ENCODE data around the gene SLC5A8.

Gene SLC5A8

GRCh38 chr12:101209319-101210302 lies at the start of gene SLC5A8:
Gene SLC5A8, minus strand, starts transcription at chr12:101210238. Its CDS starts 390 bp downstream, at chr12:101209848.
- no peak within 1 kb of the TSS for H3K9ac ChIP-seq
- peaks cover 0 to 4% (median 0%) of the 10 kb centered on the region in 11 experiments; a peak in 2 of 22 replicates for H3K27me3 ChIP-seq
- peaks cover 0 to 3% (median 0%) of the 10 kb centered on the region in 11 experiments; a peak in 1 of 22 replicates for H3K36me3 ChIP-seq
- no peaks in the 10 kb centered on the region for H4K20me1 ChIP-seq
- H3K4me2 ChIP-seq, result no peak within 1 kb of the TSS
- TF ChIP-seq Cebpa-rat (IDR thresholded peaks at IDR 0.05), result no peak
- peaks cover 11 to 30% (median 16%) of the 10 kb centered on the region in 11 experiments for H3K9me3 ChIP-seq (replicated peaks in 1 of 11)
- no peak within 1 kb of the TSS for H3K27ac ChIP-seq
- no peaks in the 10 kb centered on the region for H3K4me1 ChIP-seq
- H3K4me3 ChIP-seq, result no peak within 1 kb of the TSS

- Histone ChIP-seq H3K4me2 (no peak overlapping the region), H3K9ac (no peak overlapping the region), H3K4me1 (no peaks in the 10 kb centered on the region), H3K9me3 (replicated peaks in 1 of 11) (peaks cover 4 to 24% (median 12%) of the 10 kb centered on the region in 11 experiments; a peak in 19 of 22 replicates), H3K27ac (no peak overlapping the region), H3K27me3 (no peaks in the 10 kb centered on the region; a peak in 1 of 22 replicates), H3K4me3 (no peak overlapping the region), H3K36me3 (no peaks in the 10 kb centered on the region), H4K20me1 (no peaks in the 10 kb centered on the region)
- no peak for TF ChIP-seq Cebpa-rat (IDR thresholded peaks at IDR 0.05)
Observed at GRCh38 chr12:101257357-101257756, 47.3 kb upstream of the SLC5A8 start.

- H3K9me3 ChIP-seq (replicated peaks in 1 of 11), result peaks cover 4 to 24% (median 12%) of the 10 kb centered on the region in 11 experiments; a peak in 19 of 22 replicates
- no peaks in the 10 kb centered on the region for H3K4me1 ChIP-seq
- no peaks in the 10 kb centered on the region for H3K36me3 ChIP-seq
- no peak overlapping the region for H3K9ac ChIP-seq
- H3K27me3 ChIP-seq, result no peaks in the 10 kb centered on the region; a peak in 1 of 22 replicates
- H3K4me3 ChIP-seq, result no peak overlapping the region
- no peaks in the 10 kb centered on the region for H4K20me1 ChIP-seq
- H3K4me2 ChIP-seq, result no peak overlapping the region
- H3K27ac ChIP-seq, result no peak overlapping the region
- no peak for TF ChIP-seq Cebpa-rat (IDR thresholded peaks at IDR 0.05)
Observed at GRCh38 chr12:101256266-101256665, 46.2 kb upstream of the SLC5A8 start.

- Histone ChIP-seq H3K9me3 (replicated peaks in 1 of 11) (peaks cover 21 to 31% (median 27%) of the 10 kb centered on the region in 11 experiments), H4K20me1 (no peaks in the 10 kb centered on the region), H3K4me3 (no peak overlapping the region), H3K27ac (no peak overlapping the region), H3K4me2 (no peak overlapping the region), H3K27me3 (peaks cover 0 to 48% (median 0%) of the 10 kb centered on the region in 11 experiments; a peak in 4 of 22 replicates), H3K36me3 (peaks cover 0 to 7% (median 0%) of the 10 kb centered on the region in 11 experiments; a peak in 1 of 22 replicates), H3K9ac (no peak overlapping the region), H3K4me1 (no peaks in the 10 kb centered on the region)
- no peak for TF ChIP-seq Cebpa-rat (IDR thresholded peaks at IDR 0.05)
Observed at GRCh38 chr12:101243616-101244015, 33.6 kb upstream of the SLC5A8 start.

GRCh38 chr12:101243074-101243473 lies 33.0 kb upstream of the SLC5A8 start:
- Histone ChIP-seq H4K20me1 (no peaks in the 10 kb centered on the region), H3K36me3 (peaks cover 0 to 7% (median 0%) of the 10 kb centered on the region in 11 experiments; a peak in 1 of 22 replicates), H3K27ac (no peak overlapping the region), H3K27me3 (peaks cover 0 to 53% (median 0%) of the 10 kb centered on the region in 11 experiments; a peak in 4 of 22 replicates), H3K4me3 (no peak overlapping the region), H3K9me3 (replicated peaks in 1 of 11) (peaks cover 21 to 36% (median 27%) of the 10 kb centered on the region in 11 experiments), H3K4me2 (no peak overlapping the region), H3K4me1 (no peaks in the 10 kb centered on the region), H3K9ac (no peak overlapping the region)
- TF ChIP-seq Cebpa-rat (IDR thresholded peaks at IDR 0.05), result no peak

GRCh38 chr12:101238800-101239329 lies 28.8 kb upstream of the SLC5A8 start:
- Histone ChIP-seq H3K27me3 (peaks cover 0 to 74% (median 0%) of the 10 kb centered on the region in 11 experiments; a peak in 4 of 22 replicates), H3K4me2 (no peak overlapping the region), H3K9ac (no peak overlapping the region), H3K27ac (no peak overlapping the region), H3K4me1 (no peaks in the 10 kb centered on the region), H4K20me1 (no peaks in the 10 kb centered on the region), H3K4me3 (no peak overlapping the region), H3K9me3 (replicated peaks in 1 of 11) (peaks cover 21 to 36% (median 27%) of the 10 kb centered on the region in 11 experiments), H3K36me3 (peaks cover 0 to 7% (median 0%) of the 10 kb centered on the region in 11 experiments; a peak in 1 of 22 replicates)
- no peak for TF ChIP-seq Cebpa-rat (IDR thresholded peaks at IDR 0.05)

GRCh38 chr12:101238306-101238705 lies 28.3 kb upstream of the SLC5A8 start:
- Histone ChIP-seq H3K27ac (no peak overlapping the region), H3K36me3 (peaks cover 0 to 7% (median 0%) of the 10 kb centered on the region in 11 experiments; a peak in 1 of 22 replicates), H3K4me2 (no peak overlapping the region), H3K4me3 (no peak overlapping the region), H3K9me3 (replicated peaks in 1 of 11) (peaks cover 21 to 36% (median 27%) of the 10 kb centered on the region in 11 experiments), H4K20me1 (no peaks in the 10 kb centered on the region), H3K9ac (no peak overlapping the region), H3K27me3 (peaks cover 0 to 75% (median 0%) of the 10 kb centered on the region in 11 experiments; a peak in 5 of 22 replicates), H3K4me1 (no peaks in the 10 kb centered on the region)
- TF ChIP-seq Cebpa-rat (IDR thresholded peaks at IDR 0.05), result no peak

GRCh38 chr12:101235686-101236085 lies 25.6 kb upstream of the SLC5A8 start:
- TF ChIP-seq Cebpa-rat (IDR thresholded peaks at IDR 0.05), result no peak
- peaks cover 18 to 26% (median 21%) of the 10 kb centered on the region in 11 experiments for H3K9me3 ChIP-seq (replicated peaks in 1 of 11)
- no peak overlapping the region for H3K4me3 ChIP-seq
- H3K4me1 ChIP-seq, result peaks cover 0 to 18% (median 2%) of the 10 kb centered on the region in 10 experiments; a peak in 8 of 20 replicates
- H3K27me3 ChIP-seq, result peaks cover 0 to 72% (median 0%) of the 10 kb centered on the region in 11 experiments; a peak in 5 of 22 replicates
- peaks cover 0 to 9% (median 0%) of the 10 kb centered on the region in 11 experiments; a peak in 2 of 22 replicates for H4K20me1 ChIP-seq
- H3K36me3 ChIP-seq, result peaks cover 0 to 7% (median 0%) of the 10 kb centered on the region in 11 experiments; a peak in 1 of 22 replicates
- H3K27ac ChIP-seq, result no peak overlapping the region
- no peak overlapping the region for H3K4me2 ChIP-seq
- H3K9ac ChIP-seq, result no peak overlapping the region

All from BLaER1 treated with 17β-estradiol and CSF1 and Interleukin-3, amounts not matched to agents 10 nM and 100 nM (cell line).